GM10266 (cell line): ENCODE results near the gene ADAMTSL5.
A peak's percentile ranks its signal among the peaks of the same experiment; 100 is the strongest.

ENCODE experiments used
- DNase-seq: peaks from one replicate; pipeline ENCODE4 v3.0.0; 2012; ENCODE audit errors: extremely low spot score
- TF ChIP-seq, protein P1 (sequence below): IDR thresholded peaks from 2 replicates; pipeline ENCODE4 v1.5.1; 2012; ENCODE audit warnings: mild to moderate bottlenecking, low read depth; ENCODE audit not compliant: control insufficient read depth, insufficient read depth; ENCODE audit errors: missing control alignments

ADAMTSL5 gene, protein sequence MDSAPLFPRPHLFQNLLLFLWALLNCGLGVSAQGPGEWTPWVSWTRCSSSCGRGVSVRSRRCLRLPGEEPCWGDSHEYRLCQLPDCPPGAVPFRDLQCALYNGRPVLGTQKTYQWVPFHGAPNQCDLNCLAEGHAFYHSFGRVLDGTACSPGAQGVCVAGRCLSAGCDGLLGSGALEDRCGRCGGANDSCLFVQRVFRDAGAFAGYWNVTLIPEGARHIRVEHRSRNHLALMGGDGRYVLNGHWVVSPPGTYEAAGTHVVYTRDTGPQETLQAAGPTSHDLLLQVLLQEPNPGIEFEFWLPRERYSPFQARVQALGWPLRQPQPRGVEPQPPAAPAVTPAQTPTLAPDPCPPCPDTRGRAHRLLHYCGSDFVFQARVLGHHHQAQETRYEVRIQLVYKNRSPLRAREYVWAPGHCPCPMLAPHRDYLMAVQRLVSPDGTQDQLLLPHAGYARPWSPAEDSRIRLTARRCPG

GRCh38 chr19:1512671-1513498 lies at the start of gene ADAMTSL5:
Gene ADAMTSL5, minus strand, starts transcription at chr19:1513019. Its CDS starts 2,076 bp downstream, at chr19:1510943.
- TF ChIP-seq, protein P1, sequence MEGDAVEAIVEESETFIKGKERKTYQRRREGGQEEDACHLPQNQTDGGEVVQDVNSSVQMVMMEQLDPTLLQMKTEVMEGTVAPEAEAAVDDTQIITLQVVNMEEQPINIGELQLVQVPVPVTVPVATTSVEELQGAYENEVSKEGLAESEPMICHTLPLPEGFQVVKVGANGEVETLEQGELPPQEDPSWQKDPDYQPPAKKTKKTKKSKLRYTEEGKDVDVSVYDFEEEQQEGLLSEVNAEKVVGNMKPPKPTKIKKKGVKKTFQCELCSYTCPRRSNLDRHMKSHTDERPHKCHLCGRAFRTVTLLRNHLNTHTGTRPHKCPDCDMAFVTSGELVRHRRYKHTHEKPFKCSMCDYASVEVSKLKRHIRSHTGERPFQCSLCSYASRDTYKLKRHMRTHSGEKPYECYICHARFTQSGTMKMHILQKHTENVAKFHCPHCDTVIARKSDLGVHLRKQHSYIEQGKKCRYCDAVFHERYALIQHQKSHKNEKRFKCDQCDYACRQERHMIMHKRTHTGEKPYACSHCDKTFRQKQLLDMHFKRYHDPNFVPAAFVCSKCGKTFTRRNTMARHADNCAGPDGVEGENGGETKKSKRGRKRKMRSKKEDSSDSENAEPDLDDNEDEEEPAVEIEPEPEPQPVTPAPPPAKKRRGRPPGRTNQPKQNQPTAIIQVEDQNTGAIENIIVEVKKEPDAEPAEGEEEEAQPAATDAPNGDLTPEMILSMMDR, result peak; percentile 60
- peak; percentile 94 for DNase-seq

GRCh38 chr19:1561236-1561842 lies 48.5 kb upstream of the ADAMTSL5 start:
- TF ChIP-seq, protein P1, result no peak
- no peak for DNase-seq

- DNase-seq, result no peak
- TF ChIP-seq, protein P1, result no peak
These were observed 47.6 kb upstream of the ADAMTSL5 start for GRCh38 chr19:1560286-1560882.

DNA sequence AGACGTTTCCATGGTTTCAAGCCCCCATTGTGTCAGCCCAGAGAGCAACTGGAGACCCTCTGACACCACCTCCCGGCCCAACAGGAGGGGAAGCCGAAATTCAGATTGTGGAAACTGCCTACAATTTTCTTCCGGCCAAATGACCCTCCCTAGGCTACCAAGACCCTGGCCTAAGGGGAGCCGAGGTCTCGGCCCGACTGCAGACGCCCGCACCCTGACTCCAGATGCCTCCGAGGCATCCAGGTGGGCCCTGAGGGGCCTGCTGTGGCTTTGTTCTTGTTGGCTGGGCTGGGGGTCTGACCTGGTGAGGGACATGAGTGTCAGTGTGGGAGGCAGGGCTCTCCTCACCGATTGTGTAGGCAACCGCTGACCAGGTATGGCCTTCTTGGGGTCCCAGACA lies 45.7 kb upstream of the ADAMTSL5 start:
- TF ChIP-seq, protein P1, result no peak
- DNase-seq, result no peak

- TF ChIP-seq, protein P1, result no peak
- no peak for DNase-seq
These were observed 43.7 kb upstream of the ADAMTSL5 start for GRCh38 chr19:1556390-1557070.
